ENCODE measurements around the gene CBR1. TPM values are rescaled to one million over a fixed set of nuclear protein-coding genes. Genes with fewer than 3 reads are reported as not detected.

The CBR1 gene
- total RNA-seq, 1 donor from 2014 or later, result 20.1 TPM

GRCh38 chr21:36041910-36042309 lies 27.9 kb upstream of the CBR1 start:
- Mint-ChIP-seq H3K36me3 (peaks cover 26% of the 10 kb centered on the region), H3K9me3 (no peaks in the 10 kb centered on the region), H3K27me3 (no peaks in the 10 kb centered on the region), H3K4me3 (no peak overlapping the region), H3K4me1 (ENCODE audit: unreplicated experiment) (no peaks in the 10 kb centered on the region), H3K27ac (peak overlapping the region; percentile 23)
- no peak for TF ChIP-seq CTCF (conservative IDR thresholded peaks at IDR 0.05)
- DNase-seq (ENCODE audit: extremely low spot score, unreplicated experiment), result no peak

DNA sequence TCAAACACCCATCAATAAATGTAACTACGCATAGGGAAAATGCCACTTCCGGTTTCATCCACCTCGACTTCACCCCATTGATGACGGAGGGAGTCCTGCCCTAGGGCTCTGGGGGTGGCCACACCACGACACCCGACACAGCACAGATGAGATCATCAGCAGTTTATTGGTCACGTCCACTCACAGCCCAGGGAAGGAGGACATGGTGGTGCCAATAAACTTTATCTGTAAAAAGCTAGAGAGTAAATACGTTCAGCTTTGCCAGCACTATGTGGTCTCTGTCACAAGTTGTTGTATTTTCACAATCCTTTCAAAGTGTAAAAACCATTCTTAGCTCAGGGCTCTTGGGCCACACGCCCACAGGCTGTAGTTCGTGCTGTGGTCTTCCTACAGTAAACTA lies 25.8 kb upstream of the CBR1 start:
- no peaks in the 10 kb centered on the region for H3K4me1 Mint-ChIP-seq (ENCODE audit: unreplicated experiment)
- no peak overlapping the region for H3K27ac Mint-ChIP-seq
- no peak overlapping the region for H3K4me3 Mint-ChIP-seq
- DNase-seq (ENCODE audit: extremely low spot score, unreplicated experiment), result no peak
- peaks cover 32% of the 10 kb centered on the region for H3K36me3 Mint-ChIP-seq
- TF ChIP-seq CTCF (conservative IDR thresholded peaks at IDR 0.05), result no peak
- no peaks in the 10 kb centered on the region for H3K9me3 Mint-ChIP-seq
- H3K27me3 Mint-ChIP-seq, result no peaks in the 10 kb centered on the region

- no peaks in the 10 kb centered on the region for H3K27me3 Mint-ChIP-seq
- TF ChIP-seq CTCF (conservative IDR thresholded peaks at IDR 0.05), result no peak
- no peak for DNase-seq (ENCODE audit: extremely low spot score, unreplicated experiment)
- H3K27ac Mint-ChIP-seq, result no peak overlapping the region
- H3K36me3 Mint-ChIP-seq, result peaks cover 44% of the 10 kb centered on the region
- H3K9me3 Mint-ChIP-seq, result no peaks in the 10 kb centered on the region
- no peaks in the 10 kb centered on the region for H3K4me1 Mint-ChIP-seq (ENCODE audit: unreplicated experiment)
- no peak overlapping the region for H3K4me3 Mint-ChIP-seq
These were observed 23.8 kb upstream of the CBR1 start for GRCh38 chr21:36045993-36046392.

DNA sequence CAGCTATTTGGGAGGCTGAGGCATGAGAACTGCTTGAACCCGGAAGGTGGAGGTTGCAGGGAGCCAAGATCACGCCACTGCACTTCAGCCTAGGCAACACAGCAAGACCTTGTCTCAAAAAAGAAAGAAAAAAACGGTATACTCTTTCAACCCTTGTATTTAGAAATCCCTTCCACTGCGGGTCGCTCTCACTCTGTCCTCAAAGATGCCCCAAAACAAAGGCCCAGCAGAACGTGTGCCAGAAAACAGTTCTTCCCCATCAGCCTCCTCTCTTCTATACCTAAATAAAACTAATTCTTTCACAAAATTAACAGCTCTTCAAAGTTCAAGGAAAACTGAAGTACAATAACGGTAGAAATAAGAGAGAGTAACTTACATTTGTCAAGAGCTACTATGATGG lies 22.7 kb upstream of the CBR1 start:
- Mint-ChIP-seq H3K27me3 (no peaks in the 10 kb centered on the region), H3K9me3 (no peaks in the 10 kb centered on the region), H3K4me3 (no peak overlapping the region), H3K27ac (no peak overlapping the region), H3K36me3 (peaks cover 47% of the 10 kb centered on the region), H3K4me1 (ENCODE audit: unreplicated experiment) (no peaks in the 10 kb centered on the region)
- no peak for DNase-seq (ENCODE audit: extremely low spot score, unreplicated experiment)
- no peak for TF ChIP-seq CTCF (conservative IDR thresholded peaks at IDR 0.05)

DNA sequence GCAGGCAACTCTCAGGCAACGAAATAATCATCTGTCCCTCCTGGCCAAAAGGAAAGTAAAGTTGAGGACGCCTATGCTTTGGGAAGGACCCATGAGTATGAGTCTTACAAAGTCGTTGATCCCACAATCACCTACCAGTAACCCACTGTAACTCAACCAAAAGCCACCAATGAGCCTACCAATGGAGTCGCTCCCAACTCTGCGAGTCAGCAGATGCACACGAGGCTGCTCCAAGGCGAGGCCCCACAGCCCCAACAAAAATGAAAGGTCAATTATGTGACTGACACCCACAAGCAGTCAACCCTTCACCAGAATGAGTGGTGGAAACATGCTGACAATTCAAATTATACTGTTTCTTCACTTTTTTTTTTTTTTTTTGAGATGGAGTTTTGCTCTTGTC lies 21.5 kb upstream of the CBR1 start:
- H3K36me3 Mint-ChIP-seq, result peaks cover 43% of the 10 kb centered on the region

More for the DNA sequence above, 21.5 kb upstream of the CBR1 start:
- Mint-ChIP-seq H3K27ac (no peak overlapping the region), H3K4me3 (no peak overlapping the region), H3K27me3 (no peaks in the 10 kb centered on the region), H3K4me1 (ENCODE audit: unreplicated experiment) (no peaks in the 10 kb centered on the region), H3K9me3 (no peaks in the 10 kb centered on the region)
- DNase-seq (ENCODE audit: extremely low spot score, unreplicated experiment), result no peak
- TF ChIP-seq CTCF (conservative IDR thresholded peaks at IDR 0.05), result no peak
